GM19328 (cell line): ENCODE data around the gene STK32B.

Source experiments
- ATAC-seq: cut with Tn5 transposase; IDR thresholded peaks from one replicate; pipeline ENCODE4 v1.9.1; 2021; ENCODE audit warnings: mild to moderate bottlenecking, moderate library complexity; ENCODE audit not compliant: unreplicated experiment

Gene STK32B

DNA sequence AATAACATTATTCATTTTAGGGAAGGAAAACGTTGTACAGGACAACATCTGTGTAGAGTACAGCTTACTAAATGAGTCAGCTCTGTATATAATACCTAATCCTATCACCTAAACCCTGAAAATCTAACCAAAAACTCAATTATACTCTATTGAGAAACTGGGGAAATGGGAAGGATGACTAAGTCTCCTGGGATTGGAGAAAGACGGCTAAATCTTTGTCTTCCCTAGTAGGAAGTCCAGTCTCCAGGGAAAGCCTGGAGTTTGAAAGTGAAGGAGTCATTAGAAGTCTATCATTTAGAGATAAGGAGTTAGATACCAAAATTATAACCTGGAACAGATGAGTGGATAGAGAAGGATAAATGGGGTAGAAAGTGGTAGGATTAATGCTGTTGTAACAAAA lies 286.5 kb downstream of the STK32B start:
- no peak for ATAC-seq

DNA sequence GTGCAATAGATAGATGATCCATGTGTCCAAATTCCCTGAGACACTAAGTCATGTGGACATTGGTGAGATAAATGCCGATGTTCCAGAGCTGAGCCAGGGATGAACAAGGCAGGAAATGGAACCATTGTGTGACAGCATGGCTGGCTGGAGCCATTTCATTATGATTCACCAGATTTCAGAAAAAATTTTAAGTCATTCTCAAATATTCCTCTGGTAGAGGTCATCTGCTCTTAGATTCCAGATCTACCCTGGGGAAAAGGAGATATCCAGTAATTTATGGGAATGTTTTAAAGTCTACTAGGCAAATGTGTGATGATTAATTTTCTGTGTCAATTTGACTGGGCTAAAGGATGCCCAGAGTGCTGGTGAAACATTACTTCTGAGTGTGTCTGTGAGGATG lies 287.3 kb downstream of the STK32B start:
- ATAC-seq: no peak

DNA sequence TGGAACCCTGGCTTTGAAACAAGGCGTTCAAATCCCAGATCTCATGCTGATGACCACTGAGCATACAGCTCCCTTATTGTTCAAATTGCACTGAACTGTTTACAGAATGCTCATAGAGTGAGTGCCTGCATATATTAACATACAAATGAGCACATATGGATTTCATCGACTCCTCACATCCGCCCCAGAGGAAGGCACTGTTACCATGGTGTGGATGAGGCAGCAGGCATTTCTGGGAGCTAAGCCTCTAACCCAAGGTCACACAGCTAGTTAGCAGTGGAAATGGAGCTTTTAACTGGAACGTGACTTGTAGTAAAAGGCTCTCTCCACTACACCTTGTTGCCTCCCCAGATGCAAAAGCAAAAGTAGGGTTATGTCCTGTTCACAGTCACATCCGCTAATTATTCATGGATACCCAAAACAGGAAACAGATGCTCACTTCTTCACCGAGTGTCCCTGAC lies 289.7 kb downstream of the STK32B start:
- no peak for ATAC-seq

DNA sequence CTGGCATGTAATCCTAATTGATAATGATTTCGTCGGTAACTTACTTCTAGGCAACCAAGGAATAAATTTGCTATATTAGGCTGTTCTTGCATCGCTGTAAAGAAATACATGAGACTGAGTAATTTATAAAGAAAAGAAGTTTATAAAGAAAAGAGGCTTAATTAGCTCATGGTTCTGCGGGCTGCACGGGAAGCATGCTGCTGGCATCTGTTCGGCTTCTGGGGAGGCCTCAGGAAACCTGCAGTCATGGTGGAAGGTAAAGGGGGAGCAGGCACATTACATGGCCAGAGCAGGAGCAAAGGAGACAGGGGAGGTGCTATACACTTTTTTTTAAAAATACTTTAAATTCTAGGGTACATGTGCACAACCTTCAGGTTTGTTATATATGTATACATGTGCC lies 290.2 kb downstream of the STK32B start:
- ATAC-seq: no peak

DNA sequence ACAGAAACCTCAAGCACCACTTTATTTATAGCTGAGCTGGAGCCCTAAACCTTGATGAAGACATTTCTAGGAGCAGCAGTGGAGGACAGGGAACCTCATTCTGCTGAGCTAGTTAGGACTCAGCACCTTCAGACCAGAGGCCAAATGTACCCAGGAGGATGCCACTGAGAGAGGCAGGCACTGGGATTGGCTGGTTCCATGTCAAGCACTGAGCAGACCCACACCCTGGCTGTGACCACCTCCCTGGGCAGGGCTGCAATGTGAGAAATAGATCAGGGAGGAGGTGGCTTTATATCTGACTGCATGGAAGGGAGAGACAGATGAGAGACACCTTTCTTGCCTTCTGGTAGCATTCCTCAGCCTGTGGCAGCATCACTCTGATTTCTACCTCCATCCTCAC lies 304.6 kb downstream of the STK32B start:
- ATAC-seq: no peak

DNA sequence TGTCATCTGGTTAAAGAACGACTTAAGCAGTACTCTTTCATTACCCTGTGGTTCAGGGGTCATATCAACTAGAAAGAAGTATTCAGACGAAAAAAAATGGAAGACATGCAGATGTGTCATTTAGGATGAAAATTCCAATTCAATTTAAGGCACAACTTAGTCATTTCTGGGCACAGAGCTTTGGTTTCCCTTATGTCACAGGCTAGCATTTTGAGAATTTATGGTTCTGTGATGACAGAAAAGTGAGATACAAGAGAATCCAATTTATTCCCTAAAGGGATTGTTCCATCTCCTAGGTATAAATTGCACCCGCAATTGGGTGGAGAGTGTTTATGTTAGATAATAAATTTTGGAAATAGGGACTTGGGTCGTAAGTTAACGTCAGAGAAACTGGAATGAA lies 306.6 kb downstream of the STK32B start:
- no peak for ATAC-seq

DNA sequence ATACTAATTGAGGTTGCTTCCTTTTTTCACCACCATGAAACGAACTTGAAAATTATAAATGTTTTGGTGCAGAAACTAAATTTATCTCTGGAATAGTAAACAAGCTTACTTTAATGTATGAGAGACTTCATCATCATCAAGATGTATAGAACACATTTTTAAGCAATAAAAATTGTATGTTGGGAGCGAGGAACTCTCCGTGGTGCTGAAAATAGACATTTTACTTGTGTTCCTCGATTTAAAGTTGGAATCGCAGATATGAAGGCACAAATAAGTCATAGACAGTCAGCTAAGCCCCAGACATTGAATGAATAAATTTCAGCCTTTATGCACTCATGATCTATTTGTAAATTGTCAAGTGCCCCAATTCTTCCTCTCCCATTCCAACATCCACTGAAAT lies 310.7 kb downstream of the STK32B start:
- ATAC-seq: no peak

DNA sequence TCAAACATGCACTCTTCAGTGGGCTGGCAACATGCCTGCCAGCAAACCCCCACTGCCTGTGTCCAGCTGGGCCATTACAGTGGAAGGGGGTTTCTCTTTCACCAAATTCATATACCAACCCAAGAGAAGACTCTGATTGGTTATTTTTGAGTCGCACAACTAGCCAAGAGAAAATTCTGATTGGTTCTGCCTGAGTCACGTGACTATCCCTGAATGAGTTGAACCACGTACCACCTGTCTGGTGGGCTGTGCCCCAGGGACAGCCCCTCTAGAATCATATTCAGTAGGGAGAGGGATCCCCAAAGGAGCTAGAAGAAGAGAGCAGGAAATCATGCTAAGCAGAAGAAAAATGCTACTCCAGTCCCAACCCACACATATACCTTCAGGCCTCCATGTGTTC lies 313.1 kb downstream of the STK32B start:
- ATAC-seq: no peak

DNA sequence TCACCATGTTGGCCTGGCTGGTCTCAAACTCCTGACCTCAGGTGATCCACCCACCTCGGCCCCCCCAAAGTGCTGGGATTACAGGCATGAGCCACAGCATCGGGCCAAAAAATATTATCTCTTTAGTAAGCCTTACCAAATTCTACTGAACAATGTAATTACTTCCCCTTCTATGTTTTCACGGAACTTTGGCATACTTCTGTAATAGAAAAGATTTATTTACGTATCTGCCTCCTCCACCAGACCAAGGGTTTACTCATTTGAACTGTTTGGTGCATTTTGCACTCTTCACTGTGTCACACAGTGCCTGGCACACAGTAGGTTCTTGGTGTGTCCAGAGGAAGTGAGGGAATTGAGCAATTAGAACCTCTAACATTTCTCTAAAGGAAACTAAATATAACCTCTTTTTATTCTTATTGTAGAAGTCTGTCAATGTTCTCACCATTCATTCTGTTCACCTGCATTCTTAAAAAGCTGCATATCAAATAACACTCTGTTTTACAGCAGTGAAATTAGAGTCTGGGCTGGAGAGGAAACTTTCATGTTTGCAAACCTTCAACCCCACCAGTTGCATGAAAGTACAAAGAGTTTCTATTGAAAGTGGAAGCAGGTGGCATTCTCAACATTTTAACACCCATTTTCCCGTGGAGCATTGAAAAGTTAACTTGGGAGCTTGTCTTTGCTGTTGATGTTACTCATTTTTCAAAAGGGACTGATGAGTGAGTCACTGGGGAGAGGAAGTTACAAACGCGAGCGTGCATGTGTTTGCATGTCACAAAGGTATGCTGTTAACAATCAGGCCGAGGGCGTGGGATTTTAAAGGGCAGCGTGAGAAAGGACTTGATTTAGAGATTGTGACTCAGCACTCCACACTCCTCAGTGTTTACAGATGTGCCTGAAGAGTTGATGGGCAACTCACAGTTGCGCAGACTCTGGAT lies 314.1 kb downstream of the STK32B start:
- no peak for ATAC-seq

DNA sequence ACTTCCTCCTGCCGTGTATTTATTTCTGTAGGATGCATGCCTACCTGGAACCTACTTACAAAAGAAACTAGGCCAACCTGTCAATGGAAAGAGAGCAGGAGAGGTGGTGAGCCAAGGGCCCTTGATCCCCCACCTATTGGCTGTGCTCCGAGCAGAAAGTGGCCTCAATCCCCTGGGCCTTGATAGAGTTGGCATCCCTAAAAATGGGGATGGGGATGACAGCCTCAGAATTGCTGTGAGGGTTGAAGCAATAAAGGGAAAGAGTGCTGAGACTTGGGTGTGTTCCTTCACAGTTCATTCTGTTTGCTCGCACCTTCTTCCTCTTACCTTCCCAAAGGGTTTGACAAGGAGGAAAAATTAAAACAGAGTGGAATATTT lies 314.7 kb downstream of the STK32B start:
- no peak for ATAC-seq

DNA sequence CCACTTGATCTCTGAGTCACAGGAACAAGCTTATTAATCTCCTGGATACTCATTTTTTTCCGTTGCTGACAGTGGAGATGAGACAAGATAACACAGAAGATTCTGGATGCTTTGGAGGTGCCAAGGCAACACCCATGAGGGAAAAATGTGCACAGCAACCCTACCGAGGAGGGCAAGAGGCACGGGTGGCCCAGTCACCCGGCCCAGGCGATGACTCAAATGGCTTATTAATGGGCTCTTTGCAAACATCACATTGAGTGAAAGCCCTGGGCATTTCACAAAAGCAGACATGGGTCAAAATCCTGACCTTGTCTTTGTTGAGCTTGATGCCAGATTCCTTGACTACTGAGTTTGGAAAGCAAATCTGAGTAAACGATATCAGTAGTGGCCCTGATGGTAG lies 315.1 kb downstream of the STK32B start:
- ATAC-seq: no peak

DNA sequence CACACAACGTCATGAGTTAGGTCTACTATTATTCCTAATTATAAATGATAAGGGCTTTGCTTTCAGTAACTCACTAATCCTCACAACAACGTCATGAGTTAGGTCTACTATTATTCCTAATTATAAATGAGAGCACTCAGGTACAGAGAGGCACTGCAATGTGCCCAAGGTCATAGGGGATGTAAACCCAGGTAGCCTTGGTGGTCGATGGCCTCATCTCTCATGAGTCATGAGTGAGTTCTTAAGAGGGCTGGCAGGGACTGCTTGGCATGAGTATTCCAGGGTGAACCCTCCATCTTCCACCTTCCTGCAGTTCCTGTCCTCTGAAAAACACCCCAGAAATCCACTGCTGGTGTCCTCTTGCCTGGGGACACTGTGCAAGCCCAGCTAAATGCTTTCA lies 317.1 kb downstream of the STK32B start:
- ATAC-seq: no peak

DNA sequence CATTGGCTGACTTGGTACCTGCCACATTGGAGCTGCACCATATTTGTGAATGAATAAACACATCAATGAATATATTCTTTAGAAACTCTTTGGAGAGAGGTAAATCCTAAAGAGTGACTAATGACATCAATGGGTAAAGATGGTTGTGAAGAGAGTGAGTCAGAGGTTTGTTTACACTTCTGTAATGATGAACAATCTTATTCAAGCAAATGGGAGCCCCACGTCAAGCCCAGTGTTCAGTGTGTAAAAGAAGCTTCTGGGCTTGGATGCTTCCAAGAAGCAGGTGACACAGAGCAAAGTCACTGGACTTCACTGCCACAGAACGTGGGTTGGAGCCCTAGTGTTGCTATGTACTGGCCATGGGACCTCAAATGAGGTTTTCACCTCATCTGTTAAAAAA lies 319.0 kb downstream of the STK32B start:
- ATAC-seq: no peak

DNA sequence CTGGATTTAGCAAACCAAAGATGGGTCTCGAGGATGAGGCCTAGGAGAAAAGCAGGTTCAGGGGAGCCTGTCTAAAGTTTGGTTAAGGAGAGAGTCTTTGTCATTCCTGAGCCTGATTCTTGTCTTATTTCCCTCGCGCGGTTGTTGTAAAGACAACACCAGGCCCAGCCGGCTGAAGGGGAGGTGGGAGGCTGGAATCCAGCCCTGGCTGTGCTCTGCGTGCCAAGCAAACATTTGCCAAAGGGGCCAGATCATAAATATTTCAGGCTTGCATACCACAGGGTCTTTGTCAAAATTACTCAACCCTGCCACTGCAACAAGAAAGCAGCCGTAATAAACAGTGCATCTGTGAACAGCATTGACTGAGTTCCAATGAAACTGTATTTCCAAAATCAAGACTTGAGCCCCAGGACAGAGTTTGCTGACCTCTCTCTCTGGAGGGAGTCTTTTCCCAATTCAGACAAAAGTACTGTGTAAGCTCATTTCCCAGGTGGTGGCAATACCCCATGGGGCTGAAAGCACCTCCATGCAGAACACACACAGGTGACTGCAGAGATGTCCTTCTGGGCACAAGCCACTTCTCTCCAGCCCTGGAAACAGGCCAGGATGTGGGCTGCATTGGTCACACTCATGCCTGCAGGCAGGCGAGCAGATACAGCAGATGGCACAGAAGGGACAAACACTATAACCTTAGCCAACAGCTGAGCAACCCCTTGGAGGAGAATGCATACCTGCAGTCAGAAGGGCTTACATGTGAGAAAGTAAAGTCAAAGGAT lies 320.3 kb downstream of the STK32B start:
- no peak for ATAC-seq

DNA sequence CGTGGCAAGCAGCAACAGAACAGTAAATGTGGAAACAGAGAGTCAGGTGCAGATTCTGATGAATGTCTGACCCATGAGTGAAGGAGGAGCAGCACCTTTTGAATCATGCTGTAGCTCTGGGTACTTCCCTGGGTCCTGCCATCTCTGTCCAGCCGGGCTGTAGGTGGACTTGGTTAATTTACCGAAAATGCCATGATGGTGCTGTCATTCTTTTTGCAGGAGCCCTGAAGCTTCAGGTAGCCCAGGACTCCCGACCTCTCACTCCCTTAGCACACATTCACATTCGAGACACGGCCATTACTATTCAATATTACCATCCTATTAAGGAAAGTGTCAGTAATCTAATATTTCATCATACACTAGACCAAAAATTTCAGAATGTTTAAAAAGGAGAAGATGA lies 320.9 kb downstream of the STK32B start:
- no peak for ATAC-seq

DNA sequence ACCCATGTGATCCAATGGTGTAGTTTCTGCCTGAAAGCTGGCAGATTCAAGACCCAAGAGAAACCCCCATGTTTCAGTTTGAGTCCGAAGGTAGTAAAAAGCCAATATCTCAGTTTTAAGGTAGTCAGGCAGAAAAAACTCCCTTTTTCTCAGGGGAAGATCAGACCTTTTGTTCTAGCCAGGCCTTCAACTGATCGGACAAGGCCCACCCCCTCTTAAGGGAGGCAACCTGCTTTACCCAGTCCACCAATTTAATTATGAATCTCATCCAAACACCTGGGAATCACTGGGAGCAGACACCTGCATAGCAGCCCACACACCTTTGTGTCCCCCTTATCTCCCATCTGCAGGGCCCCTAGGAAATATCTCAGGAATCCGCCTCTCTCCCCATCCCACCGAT lies 322.0 kb downstream of the STK32B start:
- ATAC-seq: no peak

DNA sequence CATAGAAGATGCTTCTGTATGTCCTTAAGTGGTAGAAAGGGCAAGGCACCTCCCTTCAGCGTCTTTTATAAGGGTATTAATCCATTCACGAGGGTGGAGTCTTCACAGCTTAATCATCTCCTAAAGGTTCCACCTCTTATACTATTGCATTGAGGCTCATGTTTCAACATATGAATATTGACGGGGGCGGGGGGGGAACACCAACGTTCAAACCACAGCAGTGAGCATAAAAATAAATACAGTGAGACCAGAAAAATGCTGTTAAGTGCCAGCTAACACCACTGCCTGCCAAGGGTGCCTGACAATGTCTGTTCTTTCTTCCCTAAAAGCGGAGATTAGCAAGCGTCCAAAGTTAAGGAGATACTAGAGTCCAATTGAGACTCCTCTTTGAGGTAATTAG lies 323.3 kb downstream of the STK32B start:
- no peak for ATAC-seq

DNA sequence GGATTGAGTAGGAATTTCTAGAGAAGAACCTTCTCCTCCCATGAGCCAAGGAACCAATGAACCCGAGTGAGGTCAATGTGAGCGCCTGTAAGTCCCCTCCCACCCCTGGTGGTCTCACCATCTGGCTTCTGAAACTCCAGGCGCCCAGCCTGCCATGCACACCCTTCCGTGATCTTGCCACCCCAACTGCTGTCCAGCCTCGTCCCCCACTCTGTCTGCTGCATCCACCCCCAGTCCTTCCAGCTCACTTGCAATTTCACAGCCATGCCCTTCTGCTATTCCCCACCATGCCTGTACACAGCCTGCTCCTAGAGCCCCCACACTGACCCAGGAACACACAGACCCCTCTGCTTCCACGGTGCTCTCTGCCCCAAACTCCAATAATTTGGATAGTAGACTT lies 323.7 kb downstream of the STK32B start:
- no peak for ATAC-seq

DNA sequence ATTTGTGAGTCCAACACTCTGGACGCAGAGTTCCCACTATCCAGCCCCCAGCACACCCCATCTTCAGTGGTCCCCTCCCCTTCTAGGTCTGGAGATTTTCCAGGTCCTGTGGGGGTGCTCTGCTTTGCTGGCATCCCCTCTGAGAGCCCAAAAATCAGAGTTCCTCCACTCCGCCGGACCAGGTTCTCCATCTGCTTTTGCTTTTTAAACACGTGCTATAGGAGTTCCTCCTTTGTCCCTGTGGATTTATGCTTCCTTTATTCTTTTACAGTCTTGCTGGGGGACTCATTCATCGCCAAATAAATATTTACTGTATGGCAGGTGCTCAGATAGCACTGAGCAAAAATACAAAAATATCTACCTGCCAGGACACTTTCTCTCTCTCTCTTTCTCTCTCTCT lies 324.7 kb downstream of the STK32B start:
- no peak for ATAC-seq

DNA sequence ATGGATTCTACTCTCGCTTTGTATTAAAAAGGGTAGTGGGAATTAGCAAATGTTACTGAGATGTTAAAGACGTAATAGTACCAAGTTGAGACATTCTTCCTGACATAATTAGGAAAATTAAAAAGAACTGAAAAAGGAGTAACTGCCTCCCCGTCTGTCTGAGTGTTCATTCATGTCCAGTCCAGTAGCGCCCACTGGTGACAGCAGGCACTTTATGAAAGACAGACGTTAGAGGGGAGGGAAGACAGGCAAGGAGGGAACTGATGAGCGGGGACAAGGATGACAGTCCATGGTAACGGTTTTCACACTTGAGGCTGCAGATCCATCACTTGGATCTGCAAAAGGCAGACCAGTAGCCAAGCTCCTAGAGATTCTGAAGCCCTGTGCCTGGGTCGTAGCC lies 326.7 kb downstream of the STK32B start:
- ATAC-seq: no peak

DNA sequence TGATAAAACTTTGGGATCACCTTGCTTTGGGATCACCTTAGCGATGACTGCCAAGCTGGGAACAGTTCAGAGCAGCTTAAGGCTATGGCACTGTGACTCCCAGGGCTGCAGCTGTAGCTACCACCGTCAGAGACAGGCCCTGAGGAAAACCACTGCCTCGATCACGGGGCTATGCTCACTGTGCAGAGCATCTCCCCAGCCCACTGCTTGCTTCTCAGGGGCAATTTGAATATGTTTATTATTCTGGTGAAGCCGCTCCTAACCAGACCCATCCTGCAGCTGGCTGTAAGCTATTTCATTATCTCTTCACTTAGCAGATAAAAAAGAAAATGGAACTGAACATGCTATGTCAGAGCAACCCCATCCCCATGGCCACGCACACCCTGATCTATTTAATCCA lies 328.6 kb downstream of the STK32B start:
- no peak for ATAC-seq

DNA sequence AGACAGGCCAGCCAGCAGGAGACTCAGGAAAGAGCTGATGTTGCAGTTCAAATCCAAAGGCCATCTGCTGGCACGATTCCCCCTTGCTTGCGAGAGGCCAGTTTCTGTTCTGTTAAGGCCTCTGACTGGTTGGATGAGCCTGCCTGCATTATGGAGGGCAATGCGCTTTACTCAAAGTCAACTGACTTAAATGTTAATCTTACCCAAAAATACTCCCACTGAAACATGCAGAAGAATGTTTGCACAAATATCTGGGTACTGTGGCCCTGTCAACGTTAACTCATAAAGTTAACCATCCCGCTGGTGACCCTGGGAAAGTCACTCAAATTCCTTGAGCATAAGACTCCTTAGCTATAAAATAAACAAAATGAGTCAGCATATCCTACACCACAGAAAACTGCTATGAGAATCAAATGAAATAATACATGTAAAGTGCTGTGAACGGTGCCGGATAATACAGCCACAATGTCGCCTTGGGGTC lies 330.7 kb downstream of the STK32B start:
- no peak for ATAC-seq
